AG10803 (cell line): ENCODE data around the gene EYS.
A peak's percentile ranks its signal among the peaks of the same experiment; 100 is the strongest.

Experiments
- DNase-seq: peaks from one replicate; pipeline ENCODE4 v3.0.0; 2010; ENCODE audit warnings: low read depth
- H3K4me3 ChIP-seq: 2 replicates; pipeline ENCODE4 v1.5.1; 2011; ENCODE audit warnings: mild to moderate bottlenecking, low read length, control low read depth
- TF ChIP-seq, protein P1 (sequence below): conservative IDR thresholded peaks from 2 replicates; pipeline ENCODE4 v1.5.1; 2011; ENCODE audit warnings: mild to moderate bottlenecking, low read length, control low read depth, inconsistent platforms

Gene EYS

DNA sequence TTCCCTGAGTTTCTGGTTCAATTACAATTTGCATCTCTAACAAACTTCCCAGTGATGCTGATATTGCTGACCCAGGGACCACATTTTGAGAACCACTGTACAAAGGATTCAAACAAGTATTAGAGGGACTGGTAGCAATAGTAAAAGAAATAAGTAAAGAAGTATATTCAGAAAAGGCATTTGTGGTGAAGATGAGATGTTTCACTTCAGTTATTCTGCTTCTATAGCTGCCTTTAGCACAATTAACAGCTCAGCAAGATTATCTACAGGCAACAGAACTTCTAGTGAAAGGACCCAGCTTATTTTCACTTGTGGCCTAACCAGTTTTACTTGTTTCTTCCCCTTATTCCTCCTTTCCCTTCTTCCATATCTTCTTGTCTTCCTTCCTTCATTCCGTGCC lies 1922.0 kb downstream of the EYS start:
- DNase-seq = no peak
- H3K4me3 ChIP-seq = no peak overlapping the region
- TF ChIP-seq, protein P1, sequence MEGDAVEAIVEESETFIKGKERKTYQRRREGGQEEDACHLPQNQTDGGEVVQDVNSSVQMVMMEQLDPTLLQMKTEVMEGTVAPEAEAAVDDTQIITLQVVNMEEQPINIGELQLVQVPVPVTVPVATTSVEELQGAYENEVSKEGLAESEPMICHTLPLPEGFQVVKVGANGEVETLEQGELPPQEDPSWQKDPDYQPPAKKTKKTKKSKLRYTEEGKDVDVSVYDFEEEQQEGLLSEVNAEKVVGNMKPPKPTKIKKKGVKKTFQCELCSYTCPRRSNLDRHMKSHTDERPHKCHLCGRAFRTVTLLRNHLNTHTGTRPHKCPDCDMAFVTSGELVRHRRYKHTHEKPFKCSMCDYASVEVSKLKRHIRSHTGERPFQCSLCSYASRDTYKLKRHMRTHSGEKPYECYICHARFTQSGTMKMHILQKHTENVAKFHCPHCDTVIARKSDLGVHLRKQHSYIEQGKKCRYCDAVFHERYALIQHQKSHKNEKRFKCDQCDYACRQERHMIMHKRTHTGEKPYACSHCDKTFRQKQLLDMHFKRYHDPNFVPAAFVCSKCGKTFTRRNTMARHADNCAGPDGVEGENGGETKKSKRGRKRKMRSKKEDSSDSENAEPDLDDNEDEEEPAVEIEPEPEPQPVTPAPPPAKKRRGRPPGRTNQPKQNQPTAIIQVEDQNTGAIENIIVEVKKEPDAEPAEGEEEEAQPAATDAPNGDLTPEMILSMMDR = no peak

DNA sequence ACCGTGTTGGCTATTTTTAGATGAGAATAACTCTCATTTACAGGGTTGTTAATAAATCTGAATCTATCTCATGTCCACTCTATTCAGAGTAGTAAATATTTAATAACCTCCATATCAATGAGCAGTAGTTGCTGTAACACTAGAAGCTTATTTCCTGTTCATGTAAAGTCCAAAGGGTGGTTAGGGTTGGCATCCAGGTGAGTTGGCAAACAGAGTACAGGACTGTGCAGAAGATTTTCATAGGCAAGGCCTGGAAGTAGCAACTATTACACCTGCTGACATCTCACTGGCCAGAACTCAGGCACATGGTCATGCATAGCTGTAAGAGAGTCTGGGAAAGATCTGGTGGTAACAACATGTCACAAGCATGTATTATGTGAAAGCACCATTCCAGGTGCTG lies 1923.9 kb downstream of the EYS start:
- DNase-seq = no peak
- TF ChIP-seq, protein P1 = no peak
- no peak overlapping the region for H3K4me3 ChIP-seq

DNA sequence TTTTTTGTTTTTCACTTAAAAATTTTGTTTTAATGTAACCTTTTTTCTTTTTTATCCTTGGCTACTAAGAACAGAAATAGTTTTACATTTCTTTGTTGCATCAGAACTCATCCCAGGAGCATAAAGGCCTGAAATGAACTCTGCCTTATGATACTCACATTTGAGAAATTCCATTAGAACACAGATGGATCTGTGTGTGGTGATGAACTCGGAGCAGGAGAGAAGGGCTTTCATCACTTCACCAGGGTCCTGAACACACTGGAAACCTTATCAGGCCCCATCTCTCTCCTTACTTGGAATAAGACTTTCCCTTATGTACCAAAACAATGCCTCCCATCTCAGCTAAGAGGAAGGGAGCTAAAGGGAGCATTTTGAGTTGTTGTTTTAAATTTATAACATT lies 1932.1 kb downstream of the EYS start:
- DNase-seq = peak; percentile 6
- TF ChIP-seq, protein P1 = no peak
- no peak overlapping the region for H3K4me3 ChIP-seq

DNA sequence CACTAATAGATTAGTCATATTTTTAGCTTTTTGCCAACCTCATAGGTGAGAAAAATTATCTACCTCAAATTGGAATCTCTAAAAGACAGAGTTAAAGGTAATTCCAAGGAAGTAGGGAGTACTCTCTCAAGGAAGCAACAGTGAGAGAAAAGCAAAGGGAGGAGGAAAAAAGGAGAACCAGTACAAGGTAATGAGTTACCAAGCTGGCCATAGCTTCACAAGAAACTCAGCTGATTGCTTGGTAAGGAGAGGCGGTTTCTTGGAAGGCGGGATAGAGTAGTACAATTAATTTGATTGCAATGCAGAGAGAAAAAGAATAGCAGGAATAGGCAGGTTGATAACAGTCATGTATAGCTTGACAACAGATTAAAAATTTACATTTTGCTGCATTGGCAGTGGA lies 1933.8 kb downstream of the EYS start:
- DNase-seq = no peak
- TF ChIP-seq, protein P1 = no peak
- H3K4me3 ChIP-seq = no peak overlapping the region

DNA sequence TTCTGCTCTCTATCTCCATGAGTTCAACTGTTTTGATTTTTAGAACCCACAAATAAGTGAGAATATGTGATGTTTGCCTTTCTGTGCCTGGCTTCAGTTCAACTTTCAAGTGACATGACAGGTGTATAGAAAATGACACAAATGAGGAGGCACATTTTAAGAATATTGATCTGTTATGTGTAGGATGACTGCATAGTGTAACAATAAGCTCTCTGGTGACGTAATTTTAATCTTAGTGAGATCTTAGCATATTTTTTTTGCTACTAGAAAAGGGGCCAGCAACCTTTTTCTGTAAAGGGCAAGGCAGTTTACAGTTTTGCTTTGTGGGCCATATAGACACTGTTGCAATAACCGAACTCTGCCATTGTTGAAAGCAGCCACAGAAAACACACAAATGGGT lies 1941.2 kb downstream of the EYS start:
- TF ChIP-seq, protein P1 = no peak
- H3K4me3 ChIP-seq = no peak overlapping the region
- no peak for DNase-seq

DNA sequence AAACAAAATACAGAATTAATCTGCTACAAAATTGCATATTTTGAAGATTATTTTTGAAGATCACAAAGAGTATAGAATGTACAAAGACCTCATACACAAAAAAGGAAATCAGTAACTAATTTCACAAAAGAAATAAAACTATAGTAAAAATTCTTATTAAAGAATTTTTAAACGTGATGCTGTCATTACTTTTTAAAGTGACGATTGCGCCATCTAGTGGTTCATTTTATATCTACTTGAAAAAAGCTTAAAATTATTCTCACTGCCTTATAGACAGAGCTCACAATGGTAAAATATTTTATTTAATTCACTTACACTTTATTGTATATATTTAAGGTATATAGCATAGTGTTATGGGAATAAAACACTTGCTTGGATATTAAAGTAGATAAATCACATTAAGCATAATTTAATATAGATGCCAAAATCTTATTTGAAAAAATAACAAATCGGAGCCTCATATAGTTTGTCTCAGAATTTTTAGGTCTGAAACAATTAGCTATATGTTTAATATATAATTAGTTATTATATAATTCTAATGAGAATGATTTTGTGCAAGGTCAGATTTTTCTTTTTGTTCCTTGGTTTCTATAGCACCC lies 1942.6 kb downstream of the EYS start:
- DNase-seq = peak; percentile 41
- no peak overlapping the region for H3K4me3 ChIP-seq
- TF ChIP-seq, protein P1 = peak; percentile 49

DNA sequence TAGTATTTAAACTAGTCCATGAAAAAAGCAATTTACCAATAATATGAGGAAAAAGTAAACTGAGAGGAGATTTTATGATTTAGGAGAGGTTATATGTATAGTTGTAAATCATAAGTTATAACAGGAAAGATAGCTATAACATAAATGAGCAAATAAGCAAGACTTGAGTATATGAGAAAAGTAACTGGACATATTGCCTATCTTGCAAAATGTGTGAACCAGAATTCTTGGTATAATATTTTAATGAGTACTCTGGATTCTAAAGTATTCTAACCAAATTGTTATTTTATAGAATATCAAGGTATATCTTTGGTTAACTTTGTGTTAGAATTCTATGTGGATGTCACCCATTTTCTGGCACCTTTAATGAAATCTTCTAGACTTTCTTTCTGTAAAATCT lies 1946.8 kb downstream of the EYS start:
- H3K4me3 ChIP-seq = no peak overlapping the region
- TF ChIP-seq, protein P1 = no peak
- DNase-seq = no peak
